ENCODE data around the gene HIRA. TPM values are rescaled to one million over a fixed set of nuclear protein-coding genes. Genes with fewer than 3 reads are reported as not detected.

The HIRA gene, protein sequence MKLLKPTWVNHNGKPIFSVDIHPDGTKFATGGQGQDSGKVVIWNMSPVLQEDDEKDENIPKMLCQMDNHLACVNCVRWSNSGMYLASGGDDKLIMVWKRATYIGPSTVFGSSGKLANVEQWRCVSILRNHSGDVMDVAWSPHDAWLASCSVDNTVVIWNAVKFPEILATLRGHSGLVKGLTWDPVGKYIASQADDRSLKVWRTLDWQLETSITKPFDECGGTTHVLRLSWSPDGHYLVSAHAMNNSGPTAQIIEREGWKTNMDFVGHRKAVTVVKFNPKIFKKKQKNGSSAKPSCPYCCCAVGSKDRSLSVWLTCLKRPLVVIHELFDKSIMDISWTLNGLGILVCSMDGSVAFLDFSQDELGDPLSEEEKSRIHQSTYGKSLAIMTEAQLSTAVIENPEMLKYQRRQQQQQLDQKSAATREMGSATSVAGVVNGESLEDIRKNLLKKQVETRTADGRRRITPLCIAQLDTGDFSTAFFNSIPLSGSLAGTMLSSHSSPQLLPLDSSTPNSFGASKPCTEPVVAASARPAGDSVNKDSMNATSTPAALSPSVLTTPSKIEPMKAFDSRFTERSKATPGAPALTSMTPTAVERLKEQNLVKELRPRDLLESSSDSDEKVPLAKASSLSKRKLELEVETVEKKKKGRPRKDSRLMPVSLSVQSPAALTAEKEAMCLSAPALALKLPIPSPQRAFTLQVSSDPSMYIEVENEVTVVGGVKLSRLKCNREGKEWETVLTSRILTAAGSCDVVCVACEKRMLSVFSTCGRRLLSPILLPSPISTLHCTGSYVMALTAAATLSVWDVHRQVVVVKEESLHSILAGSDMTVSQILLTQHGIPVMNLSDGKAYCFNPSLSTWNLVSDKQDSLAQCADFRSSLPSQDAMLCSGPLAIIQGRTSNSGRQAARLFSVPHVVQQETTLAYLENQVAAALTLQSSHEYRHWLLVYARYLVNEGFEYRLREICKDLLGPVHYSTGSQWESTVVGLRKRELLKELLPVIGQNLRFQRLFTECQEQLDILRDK
- 25.2 TPM for total RNA-seq

DNA sequence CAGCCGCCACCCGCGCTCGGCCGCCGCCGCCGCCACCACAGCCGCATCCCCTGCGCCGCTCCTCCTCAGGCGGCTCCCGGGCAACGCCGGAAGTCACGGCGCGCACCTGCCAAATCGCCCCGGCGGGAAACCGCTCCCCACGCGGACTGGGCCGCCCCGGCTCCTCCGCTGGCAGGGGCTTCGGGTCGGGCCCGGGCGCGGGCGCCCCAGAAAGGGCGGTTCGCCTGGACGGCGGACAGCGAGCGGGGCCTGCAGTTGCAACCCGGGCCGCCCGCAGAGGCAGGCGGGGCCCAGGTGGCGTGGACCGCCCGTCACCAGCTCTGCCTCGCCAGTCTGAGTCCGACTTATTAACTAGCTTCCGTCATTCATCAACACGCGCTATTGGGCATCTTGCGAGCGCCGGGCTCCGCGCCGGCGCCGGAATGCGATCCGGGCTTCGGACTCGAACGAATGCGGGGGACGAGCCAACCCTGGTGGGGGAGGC, at the start of gene HIRA:
Gene HIRA, minus strand, starts transcription at position 85 of the 484 bp plus-strand sequence. CDS start 257 bp downstream, outside the sequence.
- DNase-seq (ENCODE audit: low spot score), result peak; percentile 73

DNA sequence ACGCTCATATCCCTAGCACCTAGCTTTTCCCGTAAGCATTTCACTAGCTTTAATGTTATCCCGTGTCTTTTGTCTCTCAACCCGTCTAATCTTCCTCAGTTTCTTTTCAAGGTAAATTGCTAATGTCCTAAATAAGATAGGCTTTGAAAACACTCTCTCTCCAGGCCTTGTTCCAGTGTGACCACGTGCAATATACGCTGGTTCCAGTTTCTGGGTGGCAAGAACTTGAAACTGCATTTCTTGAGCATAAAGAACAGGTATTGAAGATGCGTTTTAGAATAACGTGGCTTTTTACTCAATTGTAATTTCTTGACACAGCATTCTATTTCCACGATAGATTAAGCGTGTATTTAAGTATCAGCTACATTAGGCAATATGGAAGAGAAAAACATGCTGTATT, 49.3 kb upstream of the HIRA start:
- DNase-seq (ENCODE audit: low spot score), result no peak

DNA sequence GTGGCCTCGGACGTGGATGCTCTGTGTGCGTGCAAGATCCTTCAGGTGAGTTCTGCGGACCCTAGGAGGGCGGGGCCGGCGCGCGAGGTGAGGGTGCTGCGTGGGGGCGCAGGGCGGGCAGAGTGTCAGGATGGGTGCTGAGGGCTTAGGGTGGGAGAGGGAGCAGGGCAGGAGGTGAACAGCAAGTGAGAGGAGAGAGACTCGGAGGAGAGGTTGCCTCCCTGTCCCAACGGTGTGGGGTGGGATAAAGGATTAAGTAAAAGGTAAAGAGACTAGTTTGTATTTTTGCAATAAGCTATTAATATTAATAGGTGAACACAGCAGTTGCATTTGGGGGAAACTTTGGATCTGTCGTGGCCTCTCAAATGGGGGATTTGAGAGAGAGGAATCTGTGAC, 48.6 kb upstream of the HIRA start:
- no peak for DNase-seq (ENCODE audit: low spot score)

DNA sequence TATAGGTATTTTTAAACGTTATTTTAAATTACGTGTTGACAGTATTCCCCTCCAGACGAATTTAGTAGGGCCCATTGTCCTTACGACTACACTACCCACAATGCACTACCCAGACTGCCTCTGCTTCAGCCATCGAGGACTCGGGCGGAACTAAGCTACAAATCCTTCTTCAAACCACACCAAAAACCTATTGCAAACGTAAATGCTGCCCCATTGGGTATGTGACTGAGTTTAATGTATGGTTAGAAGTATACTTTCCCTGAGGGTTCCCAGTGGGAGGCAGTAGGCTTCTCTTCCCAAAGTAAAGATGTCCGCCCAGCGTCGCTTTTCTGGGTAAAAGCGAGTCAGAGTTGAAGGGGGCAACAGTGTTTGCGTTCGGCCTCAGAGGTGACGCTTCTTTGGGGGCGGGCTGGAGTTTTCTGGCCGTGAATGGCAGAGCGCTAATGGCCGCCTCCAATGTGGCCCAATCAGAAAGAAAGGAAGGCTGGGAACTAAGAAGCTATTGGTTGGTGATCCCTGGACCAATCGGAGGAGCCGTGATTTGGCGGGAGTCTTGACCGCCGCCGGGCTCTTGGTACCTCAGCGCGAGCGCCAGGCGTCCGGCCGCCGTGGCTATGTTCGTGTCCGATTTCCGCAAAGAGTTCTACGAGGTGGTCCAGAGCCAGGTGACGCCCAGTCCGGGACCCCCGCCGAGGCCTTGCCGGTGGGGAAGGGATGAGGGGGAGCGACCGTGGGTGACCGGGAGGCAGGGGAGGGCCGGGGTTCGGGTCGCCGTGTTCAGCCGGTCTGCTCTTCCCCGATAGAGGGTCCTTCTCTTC, 48.0 kb upstream of the HIRA start, which contains the start of gene CDC45:
Gene CDC45, plus strand, starts transcription at position 566 of the 818 bp plus-strand sequence. Its CDS starts 49 bp downstream, at position 615.
- peak; percentile 98 for DNase-seq (ENCODE audit: low spot score)

DNA sequence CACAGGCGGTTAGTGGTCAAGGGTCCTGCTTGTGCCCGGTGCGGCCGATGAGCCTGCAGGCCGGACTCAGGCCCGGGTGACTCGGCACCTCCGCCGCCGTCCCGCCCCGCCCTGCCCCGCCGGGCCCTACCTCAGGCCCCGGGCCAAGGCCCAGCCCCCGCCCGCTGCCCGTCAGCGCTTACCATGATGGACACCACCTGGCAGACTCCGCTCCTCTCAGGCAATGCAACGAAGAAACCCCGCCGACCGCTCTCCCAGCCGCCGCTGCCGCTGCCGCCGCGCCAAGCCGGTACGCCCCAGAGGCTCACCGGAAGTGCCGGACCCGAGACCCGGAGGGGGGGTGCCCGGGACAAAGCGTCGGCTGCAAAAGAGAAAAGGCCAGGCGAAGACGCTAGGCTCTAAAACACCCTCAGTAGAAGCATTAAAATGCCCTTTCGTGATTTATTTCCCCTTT, 47.4 kb upstream of the HIRA start, which contains the start of gene UFD1:
Gene UFD1, minus strand, starts transcription at position 293 of the 454 bp plus-strand sequence. Its CDS starts 108 bp downstream, at position 185.
- peak; percentile 70 for DNase-seq (ENCODE audit: low spot score)

DNA sequence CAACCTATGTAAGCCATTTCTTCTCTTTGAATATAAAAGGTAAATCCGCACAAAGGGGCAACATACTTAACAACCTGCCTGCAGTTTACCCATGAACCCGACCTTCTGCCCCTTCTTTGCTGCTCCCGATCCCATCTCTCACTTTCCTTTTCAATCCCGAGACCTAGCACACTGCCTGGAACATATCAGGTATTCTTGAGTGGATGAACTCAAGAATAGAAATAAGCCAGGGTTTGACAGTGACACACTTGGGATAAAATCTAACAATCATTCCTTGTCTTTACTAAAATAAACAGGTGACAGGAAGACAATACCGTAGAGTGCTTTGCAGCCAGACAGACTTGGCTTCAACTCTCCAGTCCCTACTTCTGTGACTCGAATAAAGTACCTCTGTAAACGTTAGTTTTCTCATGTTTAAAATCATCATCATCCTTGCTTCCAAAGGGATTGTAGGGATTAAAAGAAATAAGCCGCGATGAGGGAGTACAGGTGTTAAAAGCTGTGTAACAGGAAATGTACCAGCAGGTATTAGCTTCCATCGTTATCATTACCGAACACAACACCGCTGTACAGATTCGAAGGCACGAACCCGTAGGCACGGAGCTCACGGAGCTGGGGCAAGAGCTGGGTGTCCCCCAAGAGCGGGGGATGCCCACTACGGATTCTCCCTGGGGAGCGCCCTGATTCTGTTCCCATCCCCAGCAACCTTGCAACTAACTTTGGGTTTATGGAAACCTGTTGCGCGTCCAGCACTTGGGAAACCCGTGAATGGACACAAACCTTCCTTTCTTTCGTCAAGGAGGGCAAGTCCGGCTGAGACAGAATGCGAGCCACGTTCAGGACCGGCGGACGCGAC, 46.7 kb upstream of the HIRA start:
- DNase-seq (ENCODE audit: low spot score), result no peak

DNA sequence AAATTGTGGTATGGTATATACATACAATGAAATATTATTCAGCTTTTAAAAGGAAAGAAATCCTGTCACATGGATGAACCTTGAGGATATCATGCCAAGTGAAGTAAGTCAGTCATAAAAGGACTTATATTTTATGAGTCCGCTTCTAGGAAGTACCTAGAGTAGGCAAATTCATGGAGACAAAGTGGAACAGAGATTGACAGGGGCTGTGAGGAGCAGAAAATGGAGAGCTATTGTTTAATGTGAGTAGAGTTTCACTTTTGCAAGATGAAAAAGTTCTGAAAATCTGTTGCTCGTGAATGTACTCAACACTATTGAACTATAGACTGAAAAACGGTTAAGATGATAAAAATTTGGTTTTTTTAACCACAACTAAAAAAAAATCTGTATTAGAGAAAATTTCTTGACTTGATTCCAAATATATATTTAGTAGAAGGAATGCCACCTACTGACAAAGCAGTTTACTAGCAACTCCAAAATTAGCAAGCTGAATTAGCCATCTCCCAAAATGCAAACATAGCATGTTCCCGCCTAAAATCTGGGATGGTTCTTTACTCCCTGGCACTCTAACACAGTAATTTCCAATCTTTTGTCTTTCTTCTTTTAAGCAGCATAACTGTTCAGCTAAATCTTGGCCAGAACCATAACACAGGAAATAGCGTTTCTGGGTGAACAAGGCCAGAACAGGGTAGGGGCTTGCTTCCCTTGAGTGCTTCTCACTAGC, 46.0 kb upstream of the HIRA start:
- no peak for DNase-seq (ENCODE audit: low spot score)

DNA sequence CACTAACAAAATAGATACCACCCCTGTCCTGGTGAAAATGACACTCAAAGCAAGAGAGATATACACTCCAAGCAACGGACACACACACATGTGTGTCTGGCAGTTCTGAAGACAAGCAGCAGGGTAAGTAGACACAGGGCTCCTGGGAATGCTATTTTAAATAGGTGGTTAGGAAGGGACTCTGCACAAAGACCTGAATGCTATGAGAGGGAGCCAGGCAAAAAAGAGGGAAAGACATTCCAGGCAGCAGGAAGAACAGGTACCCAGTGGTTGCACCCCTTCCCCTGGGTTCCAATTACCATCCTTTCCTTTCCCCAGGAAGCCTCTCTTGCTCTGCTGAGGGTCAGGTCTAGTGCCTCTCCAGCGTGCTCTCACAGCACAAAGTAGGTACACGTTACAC, 44.5 kb upstream of the HIRA start:
- no peak for DNase-seq (ENCODE audit: low spot score)

DNA sequence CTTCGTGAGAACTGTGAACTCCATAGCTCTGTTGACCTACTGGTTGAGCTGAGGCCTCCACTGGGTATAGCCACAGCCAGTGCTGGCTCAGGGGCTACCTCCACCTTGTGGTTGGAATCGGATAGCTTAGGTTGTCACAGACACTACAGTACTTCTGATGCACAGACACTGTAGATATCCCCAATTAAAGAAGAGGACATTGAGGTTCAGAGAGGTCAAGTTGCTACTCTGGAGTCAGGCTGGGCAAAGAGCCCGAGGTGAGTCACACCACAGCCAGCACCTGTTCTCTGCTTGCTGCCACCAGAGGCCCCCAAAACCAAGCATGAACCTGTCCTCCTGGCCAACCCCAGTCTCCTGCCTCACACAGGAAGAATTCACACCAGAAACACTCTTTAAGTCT, 42.0 kb upstream of the HIRA start:
- DNase-seq (ENCODE audit: low spot score), result no peak

DNA sequence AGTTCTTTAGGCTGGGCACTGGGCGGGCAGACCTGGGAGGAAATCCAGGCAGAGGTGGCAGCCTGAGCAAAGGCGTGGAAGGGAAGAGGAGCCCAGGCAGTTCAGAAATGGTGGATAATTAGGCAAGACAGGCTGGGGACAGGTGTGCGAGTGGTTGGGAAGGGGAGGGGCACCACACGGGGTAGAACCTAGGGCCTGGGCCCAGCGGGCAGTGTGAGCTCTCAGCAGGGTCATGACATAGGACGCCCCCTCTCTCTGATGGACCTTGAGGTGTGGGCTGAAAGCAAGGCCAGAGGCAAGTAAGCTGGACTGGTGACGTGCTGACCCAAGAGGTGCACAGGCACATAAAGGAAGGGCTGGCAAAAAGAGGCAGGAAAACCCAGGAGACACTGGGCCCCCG, 40.7 kb upstream of the HIRA start:
- DNase-seq (ENCODE audit: low spot score), result no peak

DNA sequence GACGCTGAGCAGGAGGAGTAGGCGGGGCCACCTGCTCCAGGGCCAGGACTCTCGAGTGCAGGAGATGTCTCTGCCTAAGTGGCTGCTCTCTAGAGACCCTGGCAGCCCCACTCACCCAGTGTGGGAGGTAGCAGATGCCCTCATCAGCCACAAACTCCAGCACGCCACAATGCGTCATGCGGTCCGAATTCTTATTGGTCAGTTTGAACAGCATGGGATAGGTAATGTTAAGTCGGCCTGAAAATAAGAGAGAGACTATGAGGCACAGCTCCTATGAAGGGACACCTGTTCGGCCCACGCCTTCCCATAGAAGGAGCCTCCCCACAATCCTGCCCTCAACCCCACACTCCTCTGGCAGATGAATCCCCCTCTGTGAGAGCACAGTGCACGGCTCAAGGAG, 40.0 kb upstream of the HIRA start:
- no peak for DNase-seq (ENCODE audit: low spot score)

DNA sequence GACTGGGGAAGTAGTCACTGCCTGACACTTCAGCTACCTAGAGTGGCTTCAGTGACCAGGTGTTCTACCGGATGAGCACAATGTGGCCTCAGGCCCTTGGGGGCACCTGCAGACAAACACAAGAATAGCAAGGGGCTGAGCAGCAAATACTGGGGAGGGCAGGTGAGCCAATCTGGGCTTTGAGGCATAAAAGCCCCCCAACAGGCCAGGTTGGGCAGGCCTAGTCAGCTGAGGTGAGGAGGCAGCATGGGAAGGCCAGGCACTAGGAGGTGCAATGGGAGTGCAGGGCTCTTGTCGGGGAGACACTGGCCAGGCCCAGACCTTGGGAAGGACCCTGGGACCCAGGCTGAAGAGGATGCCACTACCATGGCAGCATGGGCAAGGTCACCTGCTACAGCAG, 38.5 kb upstream of the HIRA start:
- DNase-seq (ENCODE audit: low spot score), result no peak

DNA sequence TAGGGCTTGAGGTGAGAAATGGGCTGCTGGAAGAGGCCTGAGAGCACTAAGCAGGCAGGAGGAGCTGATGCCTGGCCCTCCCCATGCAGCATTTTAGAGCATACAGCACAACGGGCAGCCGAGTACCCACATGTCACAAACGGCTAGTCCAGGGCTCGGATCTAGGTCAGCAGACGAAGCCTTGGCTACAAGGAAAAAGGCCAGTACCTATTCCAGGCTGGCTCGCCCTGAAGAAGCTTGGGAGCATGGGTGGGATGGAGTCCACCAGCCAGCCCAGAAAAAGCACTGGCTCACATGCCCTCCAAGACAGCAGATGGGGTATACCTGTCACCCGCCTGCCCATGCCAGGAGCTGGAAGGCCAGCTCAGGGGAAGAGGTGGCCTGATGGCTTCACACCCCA, 37.9 kb upstream of the HIRA start:
- no peak for DNase-seq (ENCODE audit: low spot score)

DNA sequence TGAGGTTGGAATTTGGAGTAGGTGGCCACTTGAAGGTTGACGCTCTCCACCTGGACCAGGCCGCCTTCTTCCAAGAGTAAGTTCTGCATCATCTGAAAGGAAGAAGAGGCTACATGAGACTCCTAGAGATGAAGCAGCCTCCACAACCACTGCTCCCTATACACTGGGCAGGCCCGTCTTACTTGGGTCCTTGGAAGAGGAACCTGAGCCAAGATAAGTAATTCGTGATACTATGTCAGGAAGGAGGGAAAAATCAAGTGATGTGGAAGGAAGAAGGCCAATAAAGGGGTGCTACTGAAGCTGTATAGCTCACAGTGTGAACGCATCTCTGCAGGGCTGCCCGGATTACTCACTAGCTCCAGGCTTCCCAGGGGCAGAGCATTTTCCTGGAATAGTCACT, 36.4 kb upstream of the HIRA start:
- no peak for DNase-seq (ENCODE audit: low spot score)

DNA sequence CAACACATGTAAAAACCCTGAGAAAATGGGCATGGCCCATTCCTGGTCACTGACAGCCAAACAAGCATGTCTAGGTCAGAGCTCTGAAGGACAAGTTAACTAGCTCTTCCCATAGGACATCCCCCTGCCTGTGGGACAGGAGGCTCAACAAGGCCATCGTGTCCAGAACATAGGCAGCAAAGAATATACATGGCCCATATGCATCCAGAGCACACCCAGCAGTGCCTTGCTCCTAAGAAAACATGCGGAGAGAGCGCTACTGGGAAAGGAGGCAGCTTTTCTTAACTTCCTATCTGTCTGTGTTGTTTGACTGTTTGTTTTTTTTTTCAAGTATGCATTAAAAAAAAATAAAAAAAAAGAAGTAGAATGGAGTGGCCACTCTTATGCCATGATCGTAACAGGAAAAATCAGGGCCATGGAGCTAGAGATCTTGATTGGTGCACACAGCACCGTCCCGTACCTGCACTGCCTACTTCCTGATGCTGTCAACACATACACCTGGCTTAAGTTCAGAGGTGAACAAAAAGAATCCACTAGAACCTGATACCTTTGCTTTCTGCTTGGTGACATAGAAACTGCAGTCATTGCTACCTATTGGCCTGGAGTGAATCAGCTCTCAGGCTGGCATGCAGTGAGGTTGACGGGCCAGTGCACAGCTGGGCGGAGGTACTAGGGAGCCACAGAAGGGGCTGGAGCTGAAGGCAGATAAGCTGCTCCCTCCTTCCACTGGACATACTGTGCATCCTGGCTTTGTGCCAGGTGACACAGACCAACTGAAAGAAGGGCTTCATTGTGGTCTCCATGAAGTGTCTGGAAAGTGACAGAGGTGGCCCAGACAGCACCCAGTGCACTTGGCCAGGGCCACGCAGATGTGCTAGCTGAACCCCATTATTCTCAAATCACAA, 35.6 kb upstream of the HIRA start:
- DNase-seq (ENCODE audit: low spot score), result no peak

DNA sequence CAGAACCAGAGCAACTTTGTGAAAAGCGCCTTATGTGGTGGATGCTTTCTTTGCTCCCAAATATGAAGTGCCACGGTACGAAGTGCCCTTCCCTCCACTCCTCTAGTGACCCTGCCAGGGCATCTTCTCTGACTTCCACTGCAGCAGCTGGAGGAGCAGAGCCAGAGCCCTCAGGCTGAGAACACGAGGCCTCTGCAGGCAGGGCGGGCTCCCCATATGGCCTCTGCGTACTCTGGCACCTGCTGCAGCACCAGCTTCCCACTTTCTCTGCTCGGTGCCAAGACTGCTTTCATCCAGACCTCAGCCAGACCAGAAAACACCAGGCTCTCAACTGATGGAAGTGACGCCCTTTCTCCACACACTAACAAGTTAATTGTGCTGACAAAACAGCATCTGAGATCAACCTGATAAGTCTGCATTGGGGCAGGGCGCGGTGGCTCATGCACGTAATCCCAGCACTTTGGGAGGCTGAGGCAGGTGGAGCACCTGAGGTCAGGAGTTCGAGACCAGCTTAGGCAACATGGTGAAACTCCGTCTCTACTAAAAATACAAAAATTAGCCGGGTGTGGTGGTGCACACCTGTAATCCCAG, 34.7 kb upstream of the HIRA start:
- DNase-seq (ENCODE audit: low spot score), result no peak

DNA sequence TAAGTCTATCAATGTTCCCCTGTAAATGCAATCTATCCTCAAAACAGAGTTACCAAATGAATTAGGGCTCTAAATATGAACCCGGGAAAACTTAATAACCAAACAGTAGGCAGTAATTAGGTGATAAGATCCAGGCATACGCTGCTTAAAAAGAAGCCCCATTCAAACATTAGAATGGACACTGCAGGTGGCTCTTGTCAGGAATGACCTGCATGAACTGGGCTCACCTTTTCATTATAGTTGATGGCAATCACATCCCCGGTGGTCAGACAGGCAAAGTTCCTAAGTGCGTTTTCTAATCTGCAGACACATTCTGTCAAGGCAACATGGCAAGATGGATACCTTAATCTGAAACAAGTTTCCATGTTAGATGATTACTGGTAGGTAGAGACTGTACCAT, 33.4 kb upstream of the HIRA start:
- no peak for DNase-seq (ENCODE audit: low spot score)

DNA sequence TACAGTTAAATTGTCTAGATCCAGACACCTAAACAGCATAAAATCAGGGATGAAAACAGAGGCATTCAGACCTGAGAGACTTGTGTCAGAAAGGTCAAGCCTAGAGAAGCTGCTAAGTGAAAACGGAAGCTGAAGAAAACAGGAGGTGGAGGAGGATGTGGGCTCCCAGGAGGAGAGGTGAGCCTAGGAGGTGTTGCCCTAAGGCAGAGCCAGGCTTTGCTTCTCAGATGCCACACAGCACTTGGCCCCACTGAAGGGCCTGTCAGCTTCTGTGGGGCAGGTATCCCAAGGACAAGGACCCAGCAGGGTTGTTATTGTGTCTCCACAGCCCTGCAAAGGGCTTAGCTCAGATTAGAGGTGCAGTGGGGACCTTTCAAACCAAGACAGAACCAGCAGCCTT, 33.0 kb upstream of the HIRA start:
- DNase-seq (ENCODE audit: low spot score), result no peak

Measured in mucosa of gallbladder (tissue), 1 donor.